GM21723 (cell line): ENCODE results near the gene DOCK9.

Experiments used
- ATAC-seq: cut with Tn5 transposase; IDR thresholded peaks from one replicate; pipeline ENCODE4 v1.9.1; 2021; ENCODE audit warnings: mild to moderate bottlenecking, moderate library complexity; ENCODE audit not compliant: unreplicated experiment

DOCK9 gene

DNA sequence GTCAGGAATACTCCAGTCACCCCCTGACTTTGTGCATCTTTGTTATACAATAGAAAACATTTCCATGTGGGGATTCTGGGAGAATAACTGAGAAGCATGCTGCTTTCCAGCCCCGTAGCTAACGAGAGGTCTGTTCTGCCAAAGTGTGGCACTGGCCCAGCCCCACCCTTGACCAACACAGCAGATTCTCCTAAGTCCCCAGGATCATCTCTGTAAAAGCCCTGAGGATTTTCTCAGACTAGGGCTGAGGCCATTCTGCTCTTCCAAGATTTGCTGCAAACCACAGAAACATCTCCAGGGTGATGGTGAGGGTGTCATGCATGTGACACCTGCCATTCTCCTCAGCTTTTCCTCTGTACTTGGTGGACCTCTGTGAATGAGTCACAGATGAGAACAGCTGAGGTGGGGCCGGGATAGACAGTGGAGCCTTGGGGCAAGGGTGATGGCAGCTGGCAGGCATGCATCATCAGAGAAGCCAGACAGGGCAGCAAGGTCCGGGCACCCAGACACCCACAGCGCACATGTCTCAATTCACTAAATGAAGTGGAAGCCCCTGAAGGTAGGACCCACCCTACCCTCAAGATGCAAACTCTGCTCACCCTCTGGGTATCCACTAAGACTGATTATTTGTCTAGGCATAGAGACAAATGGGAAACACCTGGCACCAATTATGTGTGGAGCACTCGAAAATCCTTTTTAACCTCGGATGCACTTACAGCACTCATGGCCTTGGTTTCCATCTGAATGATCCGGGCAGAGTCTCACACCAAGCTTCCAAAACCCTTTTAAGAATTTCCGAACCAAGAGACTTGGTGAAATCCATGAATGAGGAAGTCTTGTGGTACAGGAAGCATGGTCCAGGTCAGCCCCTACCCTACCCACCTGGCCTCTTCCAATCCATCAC, 20.1 kb upstream of the DOCK9 start:
- ATAC-seq, result no peak

DNA sequence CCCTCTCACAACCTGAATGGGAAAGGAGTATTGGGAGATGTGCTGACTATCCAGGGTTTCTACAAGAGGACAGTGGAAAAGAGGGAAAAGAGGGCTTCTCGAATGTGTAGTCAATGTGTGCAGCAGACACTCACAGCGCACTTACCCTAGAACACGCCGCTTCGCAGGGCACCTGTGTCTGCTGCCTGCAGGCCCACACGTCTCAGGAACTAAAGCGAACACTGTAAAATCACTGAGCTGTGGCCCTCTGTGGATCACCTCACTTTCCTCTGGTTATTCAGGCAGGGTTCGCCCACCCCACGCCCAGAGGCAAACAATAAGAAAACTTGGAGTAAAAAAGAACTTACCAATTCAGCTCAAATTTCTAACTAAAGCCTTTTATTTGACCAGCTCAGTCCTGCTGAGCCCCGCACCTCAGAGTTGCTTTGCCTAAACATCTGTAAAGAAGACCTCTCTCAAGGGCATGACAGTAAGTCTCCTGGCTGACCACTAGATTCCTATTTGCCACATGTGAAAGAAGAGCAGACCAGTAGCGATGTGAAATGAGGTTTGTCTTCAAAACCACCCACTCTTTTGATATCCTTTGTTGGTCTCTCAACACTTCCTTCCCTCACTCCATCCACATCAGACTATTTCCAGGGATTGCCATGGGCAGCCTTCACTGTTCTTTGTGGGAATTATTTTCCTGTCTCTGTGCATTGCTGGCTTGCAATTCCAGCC, 19.3 kb upstream of the DOCK9 start:
- ATAC-seq, result no peak

DNA sequence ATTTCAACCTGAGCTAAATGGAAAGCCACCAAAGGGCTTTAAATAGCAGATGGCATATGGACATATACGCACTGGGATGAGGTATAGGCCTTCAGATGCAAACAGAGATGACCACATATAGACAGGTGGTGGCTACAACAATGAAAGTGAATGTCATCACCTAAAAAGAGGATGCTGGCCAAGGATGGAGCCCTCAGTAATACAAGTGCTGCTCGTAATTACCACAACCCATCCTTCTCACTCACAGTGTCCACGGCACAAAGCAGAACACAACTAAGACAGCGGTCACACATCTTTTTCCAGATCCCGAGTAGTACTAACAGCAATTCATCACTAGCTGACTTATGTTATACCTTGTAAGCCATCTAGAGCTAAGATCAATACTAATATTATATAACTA, 18.2 kb upstream of the DOCK9 start:
- ATAC-seq, result no peak

DNA sequence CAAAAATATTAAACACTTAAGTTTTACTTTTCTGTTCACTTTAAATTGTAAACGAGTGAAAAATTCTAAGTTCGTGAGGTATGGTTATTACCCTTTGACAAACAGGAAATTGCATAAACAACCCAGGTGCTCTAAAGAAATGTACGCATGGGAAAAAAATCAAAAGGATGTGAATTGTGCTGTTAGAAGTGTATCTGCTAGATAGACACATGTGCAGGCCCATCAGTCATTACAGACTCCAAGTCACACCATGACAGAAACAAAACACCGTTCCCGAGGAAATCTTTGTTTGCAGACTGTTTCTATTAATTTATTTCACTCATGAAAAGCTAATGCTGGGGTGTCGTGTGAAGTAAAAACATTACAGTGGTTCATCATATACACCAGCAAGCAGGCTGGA, 17.0 kb upstream of the DOCK9 start:
- ATAC-seq, result no peak

DNA sequence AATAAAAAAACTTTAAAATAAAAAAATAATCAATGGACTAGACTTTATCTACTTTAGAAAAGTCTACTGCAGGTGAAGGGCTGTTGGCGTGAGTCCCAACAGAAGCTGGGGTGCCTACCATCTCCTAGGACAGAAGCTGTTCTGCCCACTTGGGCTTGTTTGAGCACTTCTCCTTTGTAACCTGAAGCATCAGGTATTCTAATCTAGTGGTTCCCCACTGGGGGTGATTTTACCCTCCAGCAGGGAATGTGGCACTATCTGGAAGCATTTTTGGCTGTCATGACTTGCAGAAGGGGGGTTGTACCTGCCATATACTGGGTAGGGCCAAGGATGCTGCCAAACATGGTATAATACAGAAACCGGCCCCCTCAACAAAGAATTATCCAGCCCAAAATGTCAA, 16.2 kb upstream of the DOCK9 start:
- ATAC-seq, result no peak

DNA sequence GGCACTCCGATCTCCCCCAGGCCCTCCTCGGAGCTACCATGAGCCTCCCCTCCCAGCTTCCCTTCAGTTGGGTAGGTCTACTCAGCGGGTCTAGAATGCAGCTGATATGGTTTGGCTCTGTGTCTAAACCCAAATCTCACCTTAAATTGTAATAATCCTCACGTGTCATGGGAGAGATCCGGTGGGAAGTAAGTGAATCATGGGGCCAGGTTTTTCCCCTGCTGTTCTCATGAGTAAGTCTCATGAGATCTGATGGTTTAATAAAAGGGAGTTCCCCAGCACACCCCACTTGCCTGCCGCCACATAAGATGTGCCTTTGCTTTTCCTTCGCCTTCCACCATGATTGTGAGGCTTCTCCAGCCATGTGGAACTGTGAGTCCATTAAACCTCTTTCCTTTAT, 14.5 kb upstream of the DOCK9 start:
- no peak for ATAC-seq

- no peak for ATAC-seq
Observed at GRCh38 chr13:98990701-98991100, 12.8 kb upstream of the DOCK9 start.

- no peak for ATAC-seq
Observed at GRCh38 chr13:98989469-98990235, 11.8 kb upstream of the DOCK9 start.

DNA sequence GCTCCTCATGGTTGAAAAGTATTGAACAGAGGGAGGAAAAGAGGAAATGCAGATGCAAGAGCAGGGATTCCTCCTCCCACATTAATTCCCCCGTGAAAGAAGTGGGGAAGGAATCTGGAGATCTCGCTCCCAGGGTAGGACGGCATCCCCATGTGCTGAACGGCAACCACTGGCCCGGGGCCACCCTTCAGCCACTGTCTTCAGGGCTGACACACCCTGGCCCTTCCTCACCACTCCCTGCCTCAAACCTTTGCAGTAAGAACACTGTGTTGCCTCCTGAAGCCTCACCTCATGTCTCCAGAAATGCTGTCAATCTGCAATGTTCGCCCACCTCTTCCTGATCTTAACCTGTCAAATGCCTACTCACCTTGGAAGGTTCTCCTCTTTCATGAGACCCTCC, 10.9 kb upstream of the DOCK9 start:
- ATAC-seq, result no peak

GRCh38 chr13:98988277-98988676, 10.4 kb upstream of the DOCK9 start:
- ATAC-seq, result no peak

GRCh38 chr13:98987275-98987674, 9.4 kb upstream of the DOCK9 start:
- ATAC-seq, result no peak

DNA sequence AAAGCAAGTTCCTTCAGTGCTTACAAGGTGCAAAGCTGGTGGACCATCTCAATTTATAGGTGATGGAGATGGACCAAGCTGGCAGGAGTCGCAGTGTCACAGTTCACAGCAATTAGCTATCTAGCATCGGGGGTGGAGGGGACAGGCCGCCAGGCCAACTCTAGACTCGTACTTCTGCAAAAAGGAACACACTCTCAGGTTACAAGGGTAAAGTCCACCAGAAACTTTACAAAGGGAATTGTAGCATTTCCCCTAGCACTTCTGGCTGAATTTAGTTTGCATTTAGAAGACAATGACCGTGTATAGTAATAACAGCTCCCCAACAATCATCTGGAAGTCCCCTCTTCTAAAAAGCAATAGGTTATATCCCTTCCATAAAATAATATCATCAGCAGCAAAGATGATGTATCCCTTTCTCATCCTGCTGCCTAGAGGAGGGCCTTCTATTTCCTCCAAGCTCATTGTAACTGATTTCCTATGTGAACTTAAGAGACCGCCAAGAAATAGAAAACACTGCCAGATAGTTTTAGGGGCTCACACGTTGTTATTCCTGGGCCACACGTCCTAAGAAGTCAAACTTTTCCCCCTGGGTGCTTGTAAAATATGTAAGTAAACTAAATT, 8.5 kb upstream of the DOCK9 start:
- ATAC-seq, result no peak

- no peak for ATAC-seq
Observed at GRCh38 chr13:98985591-98985990, 7.7 kb upstream of the DOCK9 start.

DNA sequence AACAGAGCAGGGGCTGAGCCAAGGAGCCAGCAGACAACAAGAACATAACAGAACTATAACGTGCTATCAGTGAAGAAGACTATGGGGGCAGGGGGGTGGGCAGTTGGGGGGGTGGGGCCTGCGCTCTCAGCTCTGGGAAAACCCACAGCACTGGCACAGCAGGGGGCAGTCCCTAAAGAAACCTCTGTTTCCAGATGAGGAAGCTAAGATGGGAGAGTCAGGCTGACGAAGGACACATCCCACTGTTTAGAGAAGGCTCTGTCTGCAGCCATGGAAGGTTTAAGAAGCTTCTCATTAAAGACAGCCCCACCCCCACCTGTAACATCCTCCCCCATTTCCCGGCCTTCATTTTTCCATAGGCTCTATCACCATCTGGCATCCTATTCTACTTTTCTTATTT, 7.1 kb upstream of the DOCK9 start:
- no peak for ATAC-seq

- no peak for ATAC-seq
Observed at GRCh38 chr13:98984118-98984517, 6.3 kb upstream of the DOCK9 start.

DNA sequence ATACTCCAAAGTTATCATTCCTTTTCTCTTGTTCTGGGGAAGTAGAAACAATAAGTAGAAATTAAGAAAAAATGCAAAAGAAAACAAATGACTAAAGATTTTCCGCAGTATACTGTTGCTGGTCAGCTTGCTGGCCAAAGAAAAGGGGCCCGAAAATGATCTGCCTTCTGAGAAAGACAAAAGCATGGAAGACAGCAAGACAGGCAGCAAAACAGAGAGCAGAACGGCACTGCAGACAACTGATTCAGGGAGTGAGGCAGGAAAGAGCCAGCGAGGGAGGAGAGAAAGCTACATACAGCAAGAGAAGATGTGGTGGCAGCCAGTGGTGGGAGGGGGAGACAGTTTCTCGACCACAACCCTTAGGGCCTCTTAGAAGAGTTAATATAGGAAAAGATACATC, 5.3 kb upstream of the DOCK9 start:
- ATAC-seq, result no peak

GRCh38 chr13:98981369-98982080, 3.7 kb upstream of the DOCK9 start:
- ATAC-seq, result no peak

GRCh38 chr13:98979012-98979660, 1.3 kb upstream of the DOCK9 start:
- no peak for ATAC-seq

- ATAC-seq, result no peak
Observed at GRCh38 chr13:98978280-98978679, 416 bp upstream of the DOCK9 start.

DNA sequence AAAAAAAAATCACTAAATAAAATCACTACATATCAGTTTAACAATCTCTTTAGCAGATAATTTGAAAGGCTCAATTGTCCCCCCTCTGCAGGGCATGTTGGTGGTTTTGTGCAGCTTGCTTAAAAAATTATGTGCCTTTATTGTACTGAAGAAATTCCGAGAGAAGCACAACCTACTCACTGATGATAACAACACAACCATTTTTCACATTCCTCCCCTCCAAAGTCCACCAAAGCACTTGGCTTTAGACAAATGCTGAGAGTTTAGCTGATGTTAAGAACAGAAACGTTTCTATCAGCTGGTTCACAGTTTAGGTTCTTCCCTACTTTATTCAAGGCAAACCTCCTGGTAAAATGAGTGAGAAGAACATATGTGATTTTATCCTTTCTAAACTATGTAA, 923 bp downstream of the DOCK9 start:
- no peak for ATAC-seq
